ENCODE data around the gene ZBTB12.

Gene ZBTB12

GRCh38 chr6:31946370-31946885 is 44.5 kb upstream of the ZBTB12 start:
- no peak for TF ChIP-seq CTCF (conservative IDR thresholded peaks at IDR 0.05; ENCODE audit: control insufficient read depth, insufficient read depth, low read depth, low read length)
- no peak overlapping the region for H3K4me3 ChIP-seq (ENCODE audit: control insufficient read depth, low read depth, low read length)
- DNase-seq (ENCODE audit: low read depth): no peak

GRCh38 chr6:31945507-31946369 is 43.9 kb upstream of the ZBTB12 start, which contains the start of gene CFB:
Gene CFB (plus strand): TSS chr6:31946095. CDS start chr6:31946222, 127 bp downstream.
- peak within 1 kb of the TSS; percentile 36 for H3K4me3 ChIP-seq (ENCODE audit: control insufficient read depth, low read depth, low read length)
- TF ChIP-seq CTCF (conservative IDR thresholded peaks at IDR 0.05; ENCODE audit: control insufficient read depth, insufficient read depth, low read depth, low read length): no peak
- DNase-seq (ENCODE audit: low read depth): peak; percentile 88

- no peak for DNase-seq (ENCODE audit: low read depth)
- peak overlapping the region; percentile 36 for H3K4me3 ChIP-seq (ENCODE audit: control insufficient read depth, low read depth, low read length)
- TF ChIP-seq CTCF (conservative IDR thresholded peaks at IDR 0.05; ENCODE audit: control insufficient read depth, insufficient read depth, low read depth, low read length): no peak
Observed at GRCh38 chr6:31945154-31945506, 43.2 kb upstream of the ZBTB12 start.

- no peak for TF ChIP-seq CTCF (conservative IDR thresholded peaks at IDR 0.05; ENCODE audit: control insufficient read depth, insufficient read depth, low read depth, low read length)
- DNase-seq (ENCODE audit: low read depth): no peak
- H3K4me3 ChIP-seq (ENCODE audit: control insufficient read depth, low read depth, low read length): no peak overlapping the region
Observed at GRCh38 chr6:31943742-31944141, 41.9 kb upstream of the ZBTB12 start.

- TF ChIP-seq CTCF (conservative IDR thresholded peaks at IDR 0.05; ENCODE audit: control insufficient read depth, insufficient read depth, low read depth, low read length): no peak
- no peak overlapping the region for H3K4me3 ChIP-seq (ENCODE audit: control insufficient read depth, low read depth, low read length)
- DNase-seq (ENCODE audit: low read depth): peak; percentile 34
Observed at GRCh38 chr6:31940256-31940664, 38.4 kb upstream of the ZBTB12 start.

- H3K4me3 ChIP-seq (ENCODE audit: control insufficient read depth, low read depth, low read length): no peak overlapping the region
- no peak for DNase-seq (ENCODE audit: low read depth)
- TF ChIP-seq CTCF (conservative IDR thresholded peaks at IDR 0.05; ENCODE audit: control insufficient read depth, insufficient read depth, low read depth, low read length): no peak
Observed at GRCh38 chr6:31935823-31936222, 33.9 kb upstream of the ZBTB12 start.

All from fibroblast of mammary gland (primary cell).